ENCODE data around the gene CGNL1. TPM values are rescaled to one million over a fixed set of nuclear protein-coding genes. Genes with fewer than 3 reads are reported as not detected.

The CGNL1 gene
- total RNA-seq, 2 donors from 2014 or later = not detected

DNA sequence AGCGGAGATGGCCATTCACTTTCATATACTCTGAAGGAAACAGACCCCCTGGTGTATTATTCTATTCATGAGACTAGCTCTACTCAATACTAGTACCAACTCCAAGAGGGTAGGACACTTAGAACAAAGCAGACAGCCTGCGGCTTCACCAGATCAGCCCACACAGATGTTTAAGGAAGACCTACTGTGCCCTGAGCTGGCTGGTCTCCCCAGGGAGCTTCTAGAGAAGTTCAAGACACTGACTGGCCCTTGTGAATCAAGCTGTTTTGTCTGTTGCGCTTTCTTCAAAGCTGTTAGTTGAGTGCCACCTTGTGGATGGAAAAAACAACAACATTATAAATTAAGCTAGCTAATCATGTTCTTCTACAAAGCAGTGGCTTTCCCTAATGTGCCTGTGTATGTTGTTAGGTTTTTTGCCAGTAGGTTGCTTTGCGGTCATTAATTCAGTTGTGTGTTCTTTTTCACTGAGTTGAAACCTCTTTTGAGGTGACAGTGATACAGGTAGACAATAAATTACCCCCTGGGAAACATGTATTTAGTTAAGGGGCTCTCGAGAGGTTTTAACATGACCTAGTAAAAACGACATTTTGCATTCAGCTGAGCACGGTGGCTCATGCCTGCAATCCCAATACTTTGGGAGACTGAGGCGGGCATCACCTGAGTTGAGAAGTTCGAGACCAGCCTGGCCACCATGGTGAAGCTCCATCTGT is 151.2 kb downstream of the CGNL1 start:
- H3K4me3 Mint-ChIP-seq = no peak overlapping the region
- no peaks in the 10 kb centered on the region for H3K4me1 Mint-ChIP-seq
- no peaks in the 10 kb centered on the region for H3K9me3 Mint-ChIP-seq
- H3K27ac Mint-ChIP-seq = no peak overlapping the region
- H3K36me3 Mint-ChIP-seq (ENCODE audit: low read depth) = no peaks in the 10 kb centered on the region
- H3K27me3 Mint-ChIP-seq = peaks cover 3% of the 10 kb centered on the region
- peak; percentile 21 for ATAC-seq (replicated peaks)

DNA sequence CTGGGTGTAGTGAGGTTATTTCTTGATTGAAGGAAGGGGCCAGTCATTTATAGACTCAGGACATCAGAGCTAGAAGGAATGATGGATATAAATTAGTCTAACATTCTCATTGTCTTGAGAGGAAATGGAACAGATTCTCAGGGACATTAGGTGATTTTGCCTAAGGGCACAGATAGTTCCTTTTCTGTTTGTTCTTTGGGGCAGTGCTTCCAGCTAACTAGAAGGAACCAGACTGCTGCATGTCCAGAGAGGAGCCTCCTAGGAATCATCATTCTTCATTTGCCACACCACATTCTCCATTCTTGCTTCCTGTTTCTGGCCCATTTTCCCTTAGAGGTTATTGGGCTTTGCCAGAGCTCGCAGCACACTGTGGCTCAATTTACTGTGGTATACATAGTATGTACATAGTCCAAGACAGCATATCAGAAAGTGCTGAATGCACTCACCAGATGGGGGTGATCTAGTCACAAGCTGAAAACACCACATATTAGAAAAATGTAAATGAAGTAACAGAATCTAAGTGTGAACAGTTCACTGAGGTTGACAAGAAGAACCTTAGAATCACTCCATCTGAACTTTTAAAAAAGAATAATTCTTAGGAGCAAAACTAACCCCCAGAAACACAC is 152.7 kb downstream of the CGNL1 start:
- no peak for ATAC-seq (replicated peaks)
- Mint-ChIP-seq H3K36me3 (ENCODE audit: low read depth) (no peaks in the 10 kb centered on the region), H3K9me3 (no peaks in the 10 kb centered on the region), H3K4me3 (no peak overlapping the region), H3K27me3 (peaks cover 2% of the 10 kb centered on the region), H3K4me1 (no peaks in the 10 kb centered on the region), H3K27ac (no peak overlapping the region)

DNA sequence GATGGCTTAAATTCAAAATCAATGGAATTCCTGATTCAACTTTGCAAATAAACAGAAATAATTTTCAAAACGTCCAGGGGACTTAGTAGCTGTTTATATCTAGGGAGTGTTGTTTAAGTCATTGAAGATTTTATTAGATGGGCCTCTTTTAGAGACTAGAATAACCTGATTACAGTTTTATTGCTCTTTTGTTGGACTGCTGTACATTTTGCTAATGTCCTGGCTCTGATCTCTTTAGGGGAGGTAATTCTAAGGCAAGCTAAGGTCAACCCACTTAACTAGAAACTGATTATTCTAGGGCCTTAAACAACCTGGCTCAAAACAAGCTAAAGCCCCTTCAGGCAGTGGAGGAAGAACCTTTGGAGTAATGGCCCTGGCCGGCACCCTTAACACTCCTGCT is 153.4 kb downstream of the CGNL1 start:
- Mint-ChIP-seq H3K4me1 (no peaks in the 10 kb centered on the region), H3K27me3 (peaks cover 4% of the 10 kb centered on the region), H3K4me3 (no peak overlapping the region), H3K36me3 (ENCODE audit: low read depth) (no peaks in the 10 kb centered on the region), H3K27ac (no peak overlapping the region), H3K9me3 (no peaks in the 10 kb centered on the region)
- ATAC-seq (replicated peaks) = no peak

DNA sequence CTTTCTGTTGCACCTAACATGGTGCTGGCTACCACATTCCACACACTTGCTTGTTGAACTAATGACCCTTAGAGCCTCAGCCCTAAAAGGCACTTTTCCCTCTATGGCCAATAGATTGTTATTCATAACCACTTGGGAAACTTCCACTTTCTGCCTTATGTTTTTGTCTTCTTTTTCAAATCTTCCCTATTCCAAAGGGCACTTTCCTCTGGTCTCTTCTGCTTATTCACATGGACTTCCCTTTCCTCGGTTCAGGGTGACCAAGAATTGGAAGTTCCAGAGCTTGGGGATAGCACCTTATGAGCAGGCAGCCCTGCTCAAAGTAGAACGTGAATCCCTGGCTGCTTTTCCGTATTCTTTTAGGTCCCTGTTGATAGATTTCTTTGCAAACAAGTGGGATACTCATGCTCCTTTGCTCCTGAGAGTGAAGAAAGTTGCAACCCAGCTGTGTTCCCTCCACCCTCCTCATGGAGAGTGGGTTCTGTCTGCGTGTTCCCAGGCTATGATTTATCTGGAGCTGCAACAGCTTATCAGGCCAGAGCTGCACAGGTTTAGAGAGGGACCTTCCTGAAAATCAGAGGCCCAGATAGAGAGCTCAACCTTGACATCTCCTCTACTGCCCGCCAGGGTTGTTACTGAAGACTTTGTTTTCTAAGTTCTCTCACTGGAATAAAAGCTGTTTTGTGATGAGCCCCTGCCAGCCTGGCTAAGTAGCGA is 156.6 kb downstream of the CGNL1 start:
- H3K4me3 Mint-ChIP-seq = no peak overlapping the region
- no peaks in the 10 kb centered on the region for H3K9me3 Mint-ChIP-seq
- no peaks in the 10 kb centered on the region for H3K4me1 Mint-ChIP-seq
- H3K36me3 Mint-ChIP-seq (ENCODE audit: low read depth) = no peaks in the 10 kb centered on the region
- H3K27ac Mint-ChIP-seq = no peak overlapping the region
- H3K27me3 Mint-ChIP-seq = peaks cover 4% of the 10 kb centered on the region
- ATAC-seq (replicated peaks) = no peak

DNA sequence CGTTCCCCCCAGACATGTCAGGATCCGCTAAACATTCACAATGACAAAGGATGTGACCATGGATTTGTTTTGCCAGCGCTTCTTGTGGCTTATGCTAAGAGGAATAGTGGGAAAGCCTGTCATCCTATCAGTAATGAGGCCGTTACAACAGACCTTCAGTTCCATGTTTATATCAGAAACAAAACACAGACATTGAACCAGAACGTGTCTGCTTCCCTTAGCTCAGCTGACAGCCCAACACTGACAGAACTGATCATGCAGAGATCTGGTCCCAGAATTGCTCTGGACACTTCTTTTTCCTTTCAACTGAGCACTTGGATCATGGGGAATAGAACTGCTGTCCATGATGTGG is 157.1 kb downstream of the CGNL1 start:
- H3K36me3 Mint-ChIP-seq (ENCODE audit: low read depth) = no peaks in the 10 kb centered on the region
- H3K27ac Mint-ChIP-seq = no peak overlapping the region
- peaks cover 4% of the 10 kb centered on the region for H3K27me3 Mint-ChIP-seq
- H3K4me1 Mint-ChIP-seq = no peaks in the 10 kb centered on the region
- no peaks in the 10 kb centered on the region for H3K9me3 Mint-ChIP-seq
- H3K4me3 Mint-ChIP-seq = no peak overlapping the region
- ATAC-seq (replicated peaks) = no peak

DNA sequence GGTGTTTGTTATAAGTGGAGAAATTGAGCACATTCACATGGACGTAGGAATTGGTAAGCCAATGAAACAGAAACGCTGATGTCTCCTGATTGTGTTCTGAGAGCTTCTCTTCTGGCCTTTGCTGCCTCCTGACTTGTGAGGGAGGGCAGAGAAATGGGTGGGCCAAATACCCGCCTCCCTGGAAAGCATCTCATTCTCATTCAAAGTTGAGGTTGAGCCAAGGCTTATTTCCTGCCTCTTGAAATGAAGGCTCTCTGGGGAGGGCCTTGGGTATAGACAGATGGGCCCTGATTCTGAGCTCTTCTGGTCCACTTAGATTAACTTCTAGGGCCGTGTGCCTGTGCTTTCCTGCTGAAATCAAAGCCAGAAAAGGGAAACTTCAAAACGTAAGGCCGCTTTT is 158.0 kb downstream of the CGNL1 start:
- no peak for ATAC-seq (replicated peaks)
- Mint-ChIP-seq H3K4me1 (no peaks in the 10 kb centered on the region), H3K36me3 (ENCODE audit: low read depth) (no peaks in the 10 kb centered on the region), H3K9me3 (no peaks in the 10 kb centered on the region), H3K27ac (no peak overlapping the region), H3K4me3 (no peak overlapping the region), H3K27me3 (peaks cover 9% of the 10 kb centered on the region)

DNA sequence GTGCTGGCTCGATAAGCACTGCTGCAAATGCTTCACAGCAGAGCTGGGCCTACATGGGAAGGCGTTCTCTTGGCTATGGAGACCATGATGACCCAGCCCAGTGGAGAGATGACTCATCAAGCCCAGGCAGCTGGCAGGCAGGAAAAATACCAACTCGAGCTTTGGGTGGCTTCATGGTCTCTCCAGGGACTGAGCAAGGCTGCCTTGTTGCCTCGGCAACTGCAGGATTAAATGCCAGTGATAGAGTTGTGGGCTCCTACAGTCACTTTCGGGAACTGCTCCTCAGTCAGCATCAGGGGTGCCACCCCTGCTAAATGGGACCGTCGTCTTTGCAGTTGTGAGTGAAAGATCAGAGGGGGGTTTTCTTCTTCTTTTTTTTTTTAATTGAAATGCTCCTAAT is 160.8 kb downstream of the CGNL1 start:
- ATAC-seq (replicated peaks) = no peak
- no peak overlapping the region for H3K4me3 Mint-ChIP-seq
- no peaks in the 10 kb centered on the region for H3K9me3 Mint-ChIP-seq
- H3K27ac Mint-ChIP-seq = no peak overlapping the region
- peaks cover 16% of the 10 kb centered on the region for H3K27me3 Mint-ChIP-seq
- H3K36me3 Mint-ChIP-seq (ENCODE audit: low read depth) = no peaks in the 10 kb centered on the region
- H3K4me1 Mint-ChIP-seq = peaks cover 5% of the 10 kb centered on the region

DNA sequence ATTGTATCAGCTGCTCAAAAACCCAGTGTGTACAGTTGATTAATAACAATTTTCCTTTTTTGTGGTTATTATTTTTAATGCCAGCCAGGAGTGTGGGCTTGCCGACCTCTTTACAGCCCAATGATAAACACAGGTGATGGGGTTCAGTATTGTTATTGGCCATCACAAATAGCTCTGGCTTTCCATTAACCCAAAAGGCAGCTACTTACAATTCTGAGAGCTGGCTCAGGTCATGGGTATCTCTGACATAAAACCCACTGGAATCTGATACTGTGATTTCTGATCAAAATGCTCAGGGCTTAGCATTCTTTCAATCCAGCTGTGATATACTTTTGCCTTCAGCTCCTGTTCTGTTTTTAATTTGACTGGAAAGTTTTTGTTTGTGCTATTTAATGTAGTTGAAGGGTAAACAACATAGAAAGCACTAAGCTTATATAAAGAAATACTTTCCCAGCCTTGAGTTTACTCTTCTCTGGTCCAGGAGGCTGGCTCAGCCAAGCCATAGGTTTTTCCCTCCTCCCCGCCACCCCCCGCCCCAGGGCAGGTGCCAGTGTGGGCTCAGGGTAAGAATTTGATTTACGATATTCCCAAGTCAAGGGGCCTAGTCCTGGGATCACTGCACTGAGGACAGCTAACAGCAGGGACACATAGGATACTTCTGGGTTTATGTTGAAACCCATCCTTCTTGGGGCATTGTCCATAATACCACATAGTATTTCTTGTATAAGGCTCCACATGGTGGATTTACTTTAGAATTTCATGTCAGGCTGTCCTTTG is 161.4 kb downstream of the CGNL1 start:
- Mint-ChIP-seq H3K36me3 (ENCODE audit: low read depth) (no peaks in the 10 kb centered on the region), H3K9me3 (no peaks in the 10 kb centered on the region), H3K4me1 (peaks cover 5% of the 10 kb centered on the region), H3K27ac (no peak overlapping the region), H3K27me3 (peaks cover 16% of the 10 kb centered on the region), H3K4me3 (no peak overlapping the region)
- no peak for ATAC-seq (replicated peaks)

DNA sequence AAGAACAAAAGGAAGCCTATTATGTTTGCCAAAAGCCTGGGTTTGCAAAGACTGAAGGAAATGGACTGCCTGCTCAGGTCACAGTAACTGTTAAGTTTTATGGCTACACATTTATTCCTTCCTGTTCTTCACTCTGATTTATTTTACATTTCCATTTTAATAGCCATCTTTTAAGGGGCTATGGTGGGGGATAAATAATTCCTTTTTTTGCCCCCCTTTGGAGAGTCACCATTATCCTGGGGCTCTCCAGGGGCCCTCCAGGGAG is 161.9 kb downstream of the CGNL1 start:
- peaks cover 5% of the 10 kb centered on the region for H3K4me1 Mint-ChIP-seq
- no peaks in the 10 kb centered on the region for H3K9me3 Mint-ChIP-seq
- H3K36me3 Mint-ChIP-seq (ENCODE audit: low read depth) = no peaks in the 10 kb centered on the region
- peaks cover 18% of the 10 kb centered on the region for H3K27me3 Mint-ChIP-seq
- no peak overlapping the region for H3K4me3 Mint-ChIP-seq
- no peak overlapping the region for H3K27ac Mint-ChIP-seq
- ATAC-seq (replicated peaks) = no peak

DNA sequence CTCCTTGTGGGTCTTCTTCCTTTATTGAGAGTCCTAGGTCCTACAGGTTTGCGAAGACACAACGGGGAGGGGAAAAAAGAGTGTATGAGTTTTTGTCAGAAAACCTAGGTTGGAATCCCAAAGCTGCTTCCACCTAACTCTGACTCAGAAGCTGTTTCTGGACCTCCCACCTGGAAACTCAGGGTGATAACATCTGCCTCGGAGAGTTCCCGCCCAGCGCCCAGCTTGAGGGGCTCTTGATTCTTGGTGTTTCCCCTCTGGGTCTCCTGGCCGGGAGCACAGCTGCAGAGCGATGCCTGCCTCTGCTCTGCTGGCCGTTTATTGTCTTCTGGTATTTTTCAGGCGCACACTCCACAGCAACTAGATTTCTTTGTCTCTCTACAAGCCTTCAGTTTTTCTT is 162.5 kb downstream of the CGNL1 start:
- H3K36me3 Mint-ChIP-seq (ENCODE audit: low read depth) = no peaks in the 10 kb centered on the region
- no peak for ATAC-seq (replicated peaks)
- H3K27me3 Mint-ChIP-seq = peaks cover 20% of the 10 kb centered on the region
- no peak overlapping the region for H3K4me3 Mint-ChIP-seq
- H3K27ac Mint-ChIP-seq = no peak overlapping the region
- no peaks in the 10 kb centered on the region for H3K9me3 Mint-ChIP-seq
- H3K4me1 Mint-ChIP-seq = peaks cover 5% of the 10 kb centered on the region

DNA sequence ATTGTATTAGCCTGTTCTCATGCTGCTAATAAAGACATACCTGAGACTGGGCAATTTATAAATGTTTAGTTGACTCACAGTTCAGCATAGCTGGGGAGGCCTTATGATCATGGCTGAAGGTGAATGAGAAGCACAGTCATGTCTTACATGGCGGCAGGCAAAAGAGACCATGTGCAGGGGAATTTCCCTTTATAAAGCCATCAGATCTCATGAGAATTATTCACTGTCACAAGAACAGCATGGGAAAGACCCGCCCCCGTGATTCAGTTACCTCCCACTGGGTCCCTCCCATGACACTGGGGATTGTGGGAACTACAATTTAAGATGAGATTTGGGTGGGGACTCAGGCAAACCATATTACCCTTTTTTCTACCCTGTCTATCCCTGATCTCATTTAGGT is 163.9 kb downstream of the CGNL1 start:
- peak overlapping the region; percentile 8 for H3K4me3 Mint-ChIP-seq
- ATAC-seq (replicated peaks) = peak; percentile 39
- H3K27me3 Mint-ChIP-seq = peaks cover 19% of the 10 kb centered on the region
- no peaks in the 10 kb centered on the region for H3K36me3 Mint-ChIP-seq (ENCODE audit: low read depth)
- peaks cover 5% of the 10 kb centered on the region for H3K4me1 Mint-ChIP-seq
- peak overlapping the region; percentile 51 for H3K27ac Mint-ChIP-seq
- H3K9me3 Mint-ChIP-seq = no peaks in the 10 kb centered on the region

DNA sequence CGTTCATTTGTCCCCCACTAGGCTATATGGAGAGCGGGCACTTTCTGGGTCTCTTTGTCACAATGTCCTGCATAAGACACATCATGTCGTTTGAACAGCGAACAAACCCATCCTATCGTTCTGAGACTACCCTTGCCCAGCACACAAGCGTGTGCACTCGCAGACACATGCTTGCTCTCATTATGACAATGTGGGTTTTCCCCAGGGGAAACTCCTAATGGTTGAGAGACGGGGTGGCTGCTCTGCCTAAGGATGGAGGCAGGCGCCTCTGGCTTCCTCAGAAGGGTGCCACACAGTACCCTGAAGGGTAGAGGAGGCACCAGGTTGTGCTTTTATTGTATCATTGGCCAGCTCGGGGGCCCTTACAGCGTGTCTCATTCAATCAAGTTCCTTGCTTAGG is 164.4 kb downstream of the CGNL1 start:
- ATAC-seq (replicated peaks) = peak; percentile 94
- Mint-ChIP-seq H3K4me1 (peaks cover 5% of the 10 kb centered on the region), H3K27me3 (peaks cover 19% of the 10 kb centered on the region), H3K4me3 (peak overlapping the region; percentile 8), H3K36me3 (ENCODE audit: low read depth) (no peaks in the 10 kb centered on the region), H3K27ac (peak overlapping the region; percentile 51), H3K9me3 (no peaks in the 10 kb centered on the region)

DNA sequence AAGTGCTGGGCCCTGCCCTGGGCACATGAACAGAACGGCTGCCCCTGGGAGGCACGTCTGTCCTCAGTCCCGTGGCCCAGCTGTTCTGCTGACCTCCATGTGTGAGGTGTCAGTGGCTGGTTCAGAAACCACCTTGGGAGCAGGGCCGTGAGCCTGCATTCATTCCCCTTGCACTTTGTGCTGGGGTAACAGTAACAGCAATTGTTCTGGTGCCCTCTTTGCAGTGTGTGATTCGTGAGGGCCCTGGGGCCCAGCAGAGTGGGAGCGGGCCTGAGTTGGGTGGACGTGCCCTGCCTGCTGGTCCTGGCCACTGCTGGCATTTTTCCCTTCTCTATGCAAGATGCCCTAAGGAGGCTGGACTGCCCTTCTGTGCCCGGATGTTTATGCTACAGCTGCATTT is 165.0 kb downstream of the CGNL1 start:
- Mint-ChIP-seq H3K27me3 (peaks cover 22% of the 10 kb centered on the region), H3K9me3 (no peaks in the 10 kb centered on the region), H3K4me1 (peaks cover 5% of the 10 kb centered on the region), H3K4me3 (no peak overlapping the region), H3K36me3 (ENCODE audit: low read depth) (no peaks in the 10 kb centered on the region), H3K27ac (no peak overlapping the region)
- no peak for ATAC-seq (replicated peaks)

DNA sequence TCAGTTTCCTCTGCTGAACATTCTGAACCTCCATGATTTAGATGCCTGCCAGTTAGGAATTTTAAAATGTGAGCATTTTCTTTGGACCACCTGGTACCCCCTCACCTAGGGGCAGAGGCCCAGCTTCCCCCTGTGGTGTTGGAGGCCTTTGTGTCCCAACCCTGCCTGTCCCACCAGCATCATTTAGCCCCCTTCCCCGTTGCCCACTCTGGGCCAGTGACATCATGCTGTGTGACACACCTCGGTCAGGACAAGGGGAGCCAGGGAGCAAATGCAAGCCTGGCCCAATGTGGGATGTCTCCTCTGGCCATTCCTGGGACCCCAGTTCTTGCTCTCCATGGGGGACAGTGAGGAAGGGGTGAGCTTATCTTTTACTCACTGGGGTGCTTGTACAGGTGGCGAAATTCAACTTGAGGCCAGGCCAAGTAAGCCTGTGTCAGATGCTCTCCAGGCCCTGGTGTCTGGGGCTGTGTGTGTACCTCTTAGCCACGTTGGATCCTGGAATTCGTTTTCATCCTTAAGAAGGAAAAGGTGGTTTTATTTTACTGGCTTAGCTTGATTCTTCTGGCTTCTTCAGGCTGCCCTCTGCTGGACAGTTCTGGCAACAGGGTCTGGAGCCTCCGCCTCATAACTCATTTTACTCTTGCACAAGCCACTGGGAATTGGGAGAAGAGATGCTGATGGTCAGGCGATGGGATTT is 165.7 kb downstream of the CGNL1 start:
- no peak for ATAC-seq (replicated peaks)
- H3K4me1 Mint-ChIP-seq = peaks cover 5% of the 10 kb centered on the region
- peaks cover 22% of the 10 kb centered on the region for H3K27me3 Mint-ChIP-seq
- no peaks in the 10 kb centered on the region for H3K36me3 Mint-ChIP-seq (ENCODE audit: low read depth)
- no peak overlapping the region for H3K4me3 Mint-ChIP-seq
- no peaks in the 10 kb centered on the region for H3K9me3 Mint-ChIP-seq
- no peak overlapping the region for H3K27ac Mint-ChIP-seq

Measured in activated T-helper 17 cell treated with anti-CD3 and anti-CD28 coated beads, Interleukin-2, amount 50 U/mL, for 72 hours (primary cell).